Spleen (tissue), 11 donors: ENCODE results near the gene DKK3. TPM values are rescaled to one million over a fixed set of nuclear protein-coding genes. Genes with fewer than 3 reads are reported as not detected.
A peak's percentile ranks its signal among the peaks of the same experiment; 100 is the strongest.
"Not testable (repeated sequence)": the region's sequence is repeated elsewhere in the genome, so short reads cannot be mapped to it uniquely, and the experiment has no call there.

ENCODE experiments used
- DNase-seq: peaks from one replicate; pipeline ENCODE4 v3.0.0-alpha.2; 2020
- H3K27ac ChIP-seq, 8 donors: fragments of 200-600 bp; sonication (generic) in 7 of 8; 1 replicate in 4 of 8; 2 replicates in 4 of 8; pipeline versions ENCODE4 v1.5.0 to v1.8.0; 2016 to 2021; ENCODE audit warnings: inconsistent platforms in 4 of 8, mild to moderate bottlenecking in 4 of 8, moderate library complexity in 1 of 8
- H3K27me3 ChIP-seq, 7 donors: fragments of 200-600 bp; sonication (generic) in 6 of 7; replicated peaks in 1 of 7; 1 replicate in 4 of 7; 2 replicates in 3 of 7; pipeline versions ENCODE4 v1.5.0 to v1.8.0; 2016 to 2021; ENCODE audit warnings: inconsistent platforms in 3 of 7, mild to moderate bottlenecking in 1 of 7
- H3K36me3 ChIP-seq, 6 donors: fragments of 200-600 bp; sonication (generic) in 5 of 6; 1 replicate in 4 of 6; 2 replicates in 2 of 6; pipeline versions ENCODE4 v1.5.0 to v1.8.0; 2016 to 2021; ENCODE audit warnings: inconsistent platforms in 2 of 6
- H3K4me1 ChIP-seq, 6 donors: fragments of 200-600 bp; sonication (generic) in 5 of 6; 1 replicate in 3 of 6; 2 replicates in 3 of 6; pipeline versions ENCODE4 v1.5.0 to v1.8.0; 2016 to 2021; ENCODE audit warnings: inconsistent platforms in 3 of 6
- H3K4me3 ChIP-seq, 8 donors: fragments of 200-600 bp; sonication (generic) in 7 of 8; 1 replicate in 4 of 8; 2 replicates in 4 of 8; pipeline versions ENCODE4 v1.5.0 to v1.8.0; 2016 to 2021; ENCODE audit warnings: inconsistent platforms in 4 of 8, mild to moderate bottlenecking in 4 of 8, moderate library complexity in 2 of 8
- H3K9me3 ChIP-seq, 8 donors: fragments of 200-600 bp; sonication (generic) in 7 of 8; 1 replicate in 4 of 8; 2 replicates in 4 of 8; pipeline versions ENCODE4 v1.5.0 to v1.8.0; 2016 to 2021; ENCODE audit warnings: inconsistent platforms in 4 of 8
- CTCF ChIP-seq, 11 experiments: fragments of 200-600 bp in 7 of 11; fragments of 450-650 bp in 4 of 11; sonication (generic) in 4 of 11; IDR thresholded peaks in 8 of 11; conservative IDR thresholded peaks in 3 of 11; 1 replicate in 7 of 11; 2 replicates in 4 of 11; pipeline versions ENCODE4 v1.4.0 to v1.8.0; 2016 to 2021; ENCODE audit warnings: antibody characterized with exemption in 11 of 11, inconsistent platforms in 4 of 11, mild to moderate bottlenecking in 1 of 11
- POLR2A ChIP-seq, 3 donors: fragments of 450-650 bp; IDR thresholded peaks; one replicate each; pipeline ENCODE4 v1.5.1; 2017; ENCODE audit warnings: antibody characterized with exemption in 3 of 3, mild to moderate bottlenecking in 1 of 3
- POLR2AphosphoS5 ChIP-seq, 3 donors: sonication (generic); formaldehyde crosslinking; IDR thresholded peaks; one replicate each; pipeline ENCODE4 v1.5.1; 2017; ENCODE audit warnings: antibody characterized with exemption in 3 of 3
- WGBS, 5 donors: extraction: QIAGEN DNeasy Blood & Tissue Kit in 3 of 5; methylation state at CpG; one replicate each; pipeline versions ENCODE4 v1.1.5 to v1.1.7; 2013 to 2018; 5-methylcytosine and 5-hydroxymethylcytosine counted together
- intact Hi-C: fragments of 100-400 bp; cut with DNase I; formaldehyde crosslinking; loops from one replicate; pipeline ENCODE4 v1.15.0; 2023; ENCODE audit warnings: low total_unique reads
- polyA plus RNA-seq, 3 donors: library from polyadenylated mRNA; stranded (reverse); fragments of 200-250 nt; gene quantifications; one replicate each; pipeline ENCODE4 v1.2.1, GENCODE V29; 2013
- total RNA-seq, 7 donors: library from RNA; depleted of rRNA in 3 of 7; stranded (reverse); fragments of >200 nt in 3 of 7; fragmentation: NEBNext Ultra II Directional in 4 of 7; extraction: Animal tissue kit (Norgen Biotek cat#: 25700) in 4 of 7; gene quantifications; one replicate each; pipeline versions ENCODE4 v1.1.0 to v1.2.1, GENCODE V29; 2016 to 2021
- donor health status: healthy with polysubstance abuse.
- donor health status: DM: no; HTN: no; CAD: no; lungs with moderate emphysema.
- donor health status: DM: no; HTN: no; CAD: no.
- donor health status: Bipolar disorder and iron deficiency.
- donor health status: healthy.
- donor health status: DM: no; HTN: no; CAD: no.
- donor health status: DM: yes; HTN: yes; CAD: no.

Gene DKK3
- total and polyA plus RNA-seq, 10 donors, result 8.6 to 111 (median 45.9) TPM

DNA sequence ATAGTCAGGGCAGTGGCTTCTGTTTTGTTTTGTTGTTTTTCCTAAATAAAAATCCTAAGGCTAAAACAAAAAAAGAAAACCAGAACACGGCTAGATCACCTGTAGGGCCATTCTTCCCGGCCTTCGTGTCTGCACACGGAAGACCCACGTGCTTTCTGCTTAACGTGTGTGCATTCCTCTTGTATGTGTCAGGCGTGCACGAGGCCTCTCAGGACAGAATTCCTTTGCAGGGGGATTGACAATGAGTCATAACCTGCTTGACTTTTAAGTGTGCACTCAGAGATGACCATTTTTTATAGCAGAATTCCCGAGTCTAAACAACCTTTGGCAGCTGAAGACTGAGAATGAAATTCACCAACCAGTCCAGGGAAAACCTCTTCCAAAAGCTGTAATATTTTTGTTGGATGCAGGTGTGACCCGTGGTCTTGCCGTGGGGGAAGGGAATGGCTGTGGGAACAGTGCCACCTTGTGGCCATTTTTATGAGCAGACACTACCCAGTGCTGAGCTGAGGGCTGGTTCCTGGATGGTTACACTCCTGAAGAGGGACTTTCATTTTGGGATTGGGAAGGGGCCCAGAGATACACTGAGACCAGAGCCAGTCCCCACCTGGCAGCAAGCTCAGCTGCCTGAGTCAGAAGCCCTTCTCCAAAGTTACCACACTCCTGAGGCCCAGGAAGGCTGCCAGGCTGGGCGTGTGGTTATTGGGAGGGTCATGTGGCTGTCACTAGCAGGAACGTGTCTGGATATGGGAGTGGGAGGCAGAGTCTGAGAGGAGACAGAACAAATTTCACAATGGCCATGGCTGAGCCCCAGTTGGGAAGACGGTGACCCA is 35.7 kb upstream of the DKK3 start:
- intact Hi-C loops, result loop anchor here (2.0 to 10.0 kb wide), 2 partner anchors 109 to 245 kb away; no protein-coding TSS in a partner anchor
- TF ChIP-seq CTCF (IDR thresholded peaks at IDR 0.05 in 8 of 11, conservative IDR thresholded peaks at IDR 0.05 in 3 of 11) (peak; percentile 76 to 93 (median 86)), POLR2AphosphoS5 (IDR thresholded peaks at IDR 0.05) (no peak), POLR2A (IDR thresholded peaks at IDR 0.05) (no peak)
- no peak overlapping the region for H3K27ac ChIP-seq
- no peaks in the 10 kb centered on the region for H3K27me3 ChIP-seq
- no peaks in the 10 kb centered on the region for H3K36me3 ChIP-seq
- H3K9me3 ChIP-seq, result no peaks in the 10 kb centered on the region
- peak overlapping the region in 1 of 8 donors; percentile 1 for H3K4me3 ChIP-seq
- H3K4me1 ChIP-seq, result peaks cover 0 to 32% (median 17%) of the 10 kb centered on the region in 6 donors
- no peak for DNase-seq
- WGBS, 5 donors, result 29 to 40% (median 34%) methylated on average over 14 of the region's 14 CpGs

- Histone ChIP-seq H3K4me1 (peaks cover 0 to 32% (median 17%) of the 10 kb centered on the region in 6 donors), H3K27ac (no peak overlapping the region), H3K36me3 (no peaks in the 10 kb centered on the region), H3K27me3 (no peaks in the 10 kb centered on the region), H3K9me3 (no peaks in the 10 kb centered on the region), H3K4me3 (no peak overlapping the region)
- no peak for DNase-seq
- WGBS, 5 donors, result 81 to 93% (median 88%) methylated on average over 7 of the region's 7 CpGs
- TF ChIP-seq POLR2A (IDR thresholded peaks at IDR 0.05) (no peak), CTCF (IDR thresholded peaks at IDR 0.05 in 8 of 11, conservative IDR thresholded peaks at IDR 0.05 in 3 of 11) (no peak), POLR2AphosphoS5 (IDR thresholded peaks at IDR 0.05) (no peak)
- intact Hi-C loops, result loop anchor here (10.0 kb wide), 1 partner anchor 108 kb away; no protein-coding TSS in a partner anchor
Measured at GRCh38 chr11:12043221-12043620, 34.8 kb upstream of the DKK3 start.

- no peaks in the 10 kb centered on the region for H3K27me3 ChIP-seq
- H3K4me3 ChIP-seq, result no peak overlapping the region
- peaks cover 0 to 26% (median 12%) of the 10 kb centered on the region in 6 donors for H3K4me1 ChIP-seq
- TF ChIP-seq POLR2A (IDR thresholded peaks at IDR 0.05) (no peak), CTCF (IDR thresholded peaks at IDR 0.05 in 8 of 11, conservative IDR thresholded peaks at IDR 0.05 in 3 of 11) (no peak), POLR2AphosphoS5 (IDR thresholded peaks at IDR 0.05) (no peak)
- H3K9me3 ChIP-seq, result no peaks in the 10 kb centered on the region
- H3K36me3 ChIP-seq, result no peaks in the 10 kb centered on the region
- H3K27ac ChIP-seq, result no peak overlapping the region
- intact Hi-C loops, result loop anchor here (10.0 kb wide), 1 partner anchor 107 kb away; no protein-coding TSS in a partner anchor
- DNase-seq, result no peak
- 32 to 50% (median 45%) methylated on average over 7 of the region's 7 CpGs for WGBS, 5 donors
Measured at GRCh38 chr11:12042215-12042676, 33.8 kb upstream of the DKK3 start.

GRCh38 chr11:12040719-12041118 is 32.3 kb upstream of the DKK3 start:
- peaks cover 0 to 19% (median 9%) of the 10 kb centered on the region in 6 donors for H3K4me1 ChIP-seq
- H3K9me3 ChIP-seq, H3K4me3 ChIP-seq, H3K27ac ChIP-seq, DNase-seq, H3K27me3 ChIP-seq, H3K36me3 ChIP-seq: not testable (repeated sequence)
- intact Hi-C loops, result loop anchor here (10.0 kb wide), 1 partner anchor 106 kb away; no protein-coding TSS in a partner anchor
- WGBS, 5 donors, result 89 to 100% (median 96%) methylated on average over 2 to 5 of the region's 5 CpGs
